ENCODE data around the gene BBS12.

BBS12 gene

DNA sequence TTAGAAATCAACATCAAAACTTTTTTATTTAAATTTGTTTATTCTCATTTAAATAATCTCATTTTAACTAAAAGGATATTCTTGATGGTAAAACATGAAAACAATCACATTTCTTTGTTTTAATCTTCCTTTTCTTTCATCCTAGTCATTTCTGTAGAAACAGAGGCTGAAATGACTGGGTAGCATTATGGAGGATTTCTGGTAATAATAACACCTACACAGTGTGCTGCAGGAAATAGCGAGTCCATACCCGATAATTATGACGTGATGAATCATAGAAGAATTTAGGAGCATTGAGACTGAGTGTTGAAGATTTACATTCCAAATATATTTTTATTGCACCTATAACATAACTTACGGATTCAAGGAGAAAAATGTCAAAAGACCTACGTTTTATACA is 31.4 kb upstream of the BBS12 start:
- Histone ChIP-seq H3K27me3 (ENCODE audit: insufficient read depth, low read length, poor library complexity, severe bottlenecking) (peaks cover 12% of the 10 kb centered on the region), H3K4me1 (ENCODE audit: insufficient read depth, low read length, poor library complexity, severe bottlenecking) (no peaks in the 10 kb centered on the region), H3K9ac (ENCODE audit: low read depth, low read length, poor library complexity, severe bottlenecking) (no peak overlapping the region), H3K9me3 (ENCODE audit: insufficient read depth, low read depth, low read length) (no peaks in the 10 kb centered on the region), H2AFZ (ENCODE audit: low read length) (no peak overlapping the region), H3K9me2 (replicated peaks; ENCODE audit: low read depth, low read length) (no peaks in the 10 kb centered on the region), H3K4me2 (ENCODE audit: low read depth, low read length, poor library complexity, severe bottlenecking) (no peak overlapping the region), H3K4me3 (ENCODE audit: low read length, poor library complexity, severe bottlenecking) (no peak overlapping the region), H4K20me1 (ENCODE audit: insufficient read depth, low read length, poor library complexity, severe bottlenecking) (no peaks in the 10 kb centered on the region), H3F3A (ENCODE audit: low read depth) (no peaks in the 10 kb centered on the region), H3K79me2 (ENCODE audit: insufficient read depth, low read length) (no peaks in the 10 kb centered on the region), H3K36me3 (ENCODE audit: insufficient read depth, low read length) (no peaks in the 10 kb centered on the region)
- no peak for TF ChIP-seq CTCF (conservative IDR thresholded peaks at IDR 0.05; ENCODE audit: low read length)
- no peak for TF ChIP-seq EZH2phosphoT487 (IDR thresholded peaks at IDR 0.05; ENCODE audit: borderline replicate concordance)

DNA sequence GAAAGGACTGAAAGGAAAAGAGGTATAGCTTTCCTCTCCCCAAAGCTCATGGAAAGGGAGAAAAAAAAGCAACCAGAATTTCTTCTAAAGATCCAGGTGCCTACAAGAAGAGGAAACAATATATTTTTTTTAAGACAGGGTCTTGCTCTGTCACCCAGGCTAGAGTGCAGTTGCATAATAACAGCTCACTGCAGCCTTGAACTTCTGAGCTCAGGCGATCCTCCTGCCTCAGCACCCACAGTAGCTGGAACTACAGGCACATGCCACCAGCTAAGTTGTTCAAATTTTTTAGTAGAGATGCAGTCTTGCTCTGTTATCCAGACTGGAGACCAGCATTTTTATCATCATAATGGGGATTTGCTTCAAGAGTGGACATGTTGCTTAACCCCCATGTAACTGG is 30.5 kb upstream of the BBS12 start:
- Histone ChIP-seq H3K36me3 (ENCODE audit: insufficient read depth, low read length) (no peaks in the 10 kb centered on the region), H3K4me3 (ENCODE audit: low read length, poor library complexity, severe bottlenecking) (no peak overlapping the region), H3K27me3 (ENCODE audit: insufficient read depth, low read length, poor library complexity, severe bottlenecking) (peaks cover 5% of the 10 kb centered on the region), H3K9me3 (ENCODE audit: insufficient read depth, low read depth, low read length) (no peaks in the 10 kb centered on the region), H2AFZ (ENCODE audit: low read length) (no peak overlapping the region), H3K9me2 (replicated peaks; ENCODE audit: low read depth, low read length) (no peaks in the 10 kb centered on the region), H3K9ac (ENCODE audit: low read depth, low read length, poor library complexity, severe bottlenecking) (no peak overlapping the region), H3K4me1 (ENCODE audit: insufficient read depth, low read length, poor library complexity, severe bottlenecking) (no peaks in the 10 kb centered on the region), H3K79me2 (ENCODE audit: insufficient read depth, low read length) (no peaks in the 10 kb centered on the region), H3K4me2 (ENCODE audit: low read depth, low read length, poor library complexity, severe bottlenecking) (no peak overlapping the region), H3F3A (ENCODE audit: low read depth) (no peaks in the 10 kb centered on the region), H4K20me1 (ENCODE audit: insufficient read depth, low read length, poor library complexity, severe bottlenecking) (no peaks in the 10 kb centered on the region)
- no peak for TF ChIP-seq EZH2phosphoT487 (IDR thresholded peaks at IDR 0.05; ENCODE audit: borderline replicate concordance)
- no peak for TF ChIP-seq CTCF (conservative IDR thresholded peaks at IDR 0.05; ENCODE audit: low read length)

- Histone ChIP-seq H3K9me3 (ENCODE audit: insufficient read depth, low read depth, low read length) (no peaks in the 10 kb centered on the region), H3K79me2 (ENCODE audit: insufficient read depth, low read length) (no peaks in the 10 kb centered on the region), H3K27me3 (ENCODE audit: insufficient read depth, low read length, poor library complexity, severe bottlenecking) (peaks cover 5% of the 10 kb centered on the region), H3K4me3 (ENCODE audit: low read length, poor library complexity, severe bottlenecking) (no peak overlapping the region), H3K9me2 (replicated peaks; ENCODE audit: low read depth, low read length) (no peaks in the 10 kb centered on the region), H3K9ac (ENCODE audit: low read depth, low read length, poor library complexity, severe bottlenecking) (no peak overlapping the region), H3F3A (ENCODE audit: low read depth) (no peaks in the 10 kb centered on the region), H3K36me3 (ENCODE audit: insufficient read depth, low read length) (no peaks in the 10 kb centered on the region), H2AFZ (ENCODE audit: low read length) (no peak overlapping the region), H3K4me2 (ENCODE audit: low read depth, low read length, poor library complexity, severe bottlenecking) (no peak overlapping the region), H4K20me1 (ENCODE audit: insufficient read depth, low read length, poor library complexity, severe bottlenecking) (no peaks in the 10 kb centered on the region), H3K4me1 (ENCODE audit: insufficient read depth, low read length, poor library complexity, severe bottlenecking) (no peaks in the 10 kb centered on the region)
- TF ChIP-seq CTCF (conservative IDR thresholded peaks at IDR 0.05; ENCODE audit: low read length) = no peak
- no peak for TF ChIP-seq EZH2phosphoT487 (IDR thresholded peaks at IDR 0.05; ENCODE audit: borderline replicate concordance)
Observed at GRCh38 chr4:122702939-122703338, 29.6 kb upstream of the BBS12 start.
